SK-N-MC (cell line): ENCODE measurements around the gene CDC42EP3.

Experiments used
- DNase-seq: peaks from one replicate; pipeline ENCODE4 v3.0.0-alpha.2; 2011; ENCODE audit warnings: low read depth, low spot score
- H3K27ac ChIP-seq: fragments of 200-600 bp; sonication (generic); 2 replicates; pipeline ENCODE4 v1.5.1; 2016; ENCODE audit warnings: mixed run types
- H3K36me3 ChIP-seq: fragments of 200-600 bp; sonication (generic); 2 replicates; pipeline ENCODE4 v1.6.1; 2017; ENCODE audit warnings: antibody characterized with exemption, low read length, mixed read lengths; ENCODE audit not compliant: insufficient read depth
- H3K4me3 ChIP-seq: fragments of 200-600 bp; sonication (generic); 2 replicates; pipeline ENCODE4 v1.5.1; 2016
- H3K9ac ChIP-seq: fragments of 200-600 bp; sonication (generic); 2 replicates; pipeline ENCODE4 v1.8.0; 2017; ENCODE audit warnings: mixed run types, mixed read lengths; ENCODE audit not compliant: insufficient read length
- H3K9me3 ChIP-seq: fragments of 200-600 bp; sonication (generic); 2 replicates; pipeline ENCODE4 v1.6.1; 2017; ENCODE audit warnings: low read depth, mild to moderate bottlenecking, antibody characterized with exemption, low read length, moderate library complexity, mixed read lengths
- EZH2 ChIP-seq: fragments of 200-600 bp; sonication (generic); IDR thresholded peaks from one replicate; pipeline ENCODE4 v1.6.1; 2017; ENCODE audit warnings: antibody characterized with exemption
- FOXP2 ChIP-seq: optimal IDR thresholded peaks from 2 replicates; pipeline ENCODE3; 2011; ENCODE audit warnings: mild to moderate bottlenecking, moderate library complexity; ENCODE audit not compliant: insufficient read depth; ENCODE audit errors: extremely low read length, control extremely low read depth
- POLR2AphosphoS5 ChIP-seq: IDR thresholded peaks from 2 replicates; pipeline ENCODE4 v1.6.1; 2012; ENCODE audit warnings: mild to moderate bottlenecking, low read depth, low read length, borderline replicate concordance

Gene CDC42EP3

GRCh38 chr2:37688771-37689468 lies 17.5 kb upstream of the CDC42EP3 start:
- Histone ChIP-seq H3K9me3 (no peaks in the 10 kb centered on the region), H3K4me3 (no peak overlapping the region), H3K9ac (no peak overlapping the region), H3K27ac (no peak overlapping the region), H3K36me3 (no peaks in the 10 kb centered on the region)
- no peak for DNase-seq
- no peak for TF ChIP-seq POLR2AphosphoS5
- no peak for TF ChIP-seq FOXP2
- TF ChIP-seq EZH2, result no peak

- no peak overlapping the region for H3K27ac ChIP-seq
- no peak overlapping the region for H3K9ac ChIP-seq
- H3K9me3 ChIP-seq, result no peaks in the 10 kb centered on the region
- no peaks in the 10 kb centered on the region for H3K36me3 ChIP-seq
- no peak overlapping the region for H3K4me3 ChIP-seq
- DNase-seq, result no peak
- TF ChIP-seq FOXP2 (no peak), EZH2 (no peak), POLR2AphosphoS5 (no peak)
These were observed 15.5 kb upstream of the CDC42EP3 start for GRCh38 chr2:37686792-37687526.

GRCh38 chr2:37684809-37685208 lies 13.4 kb upstream of the CDC42EP3 start:
- Histone ChIP-seq H3K27ac (no peak overlapping the region), H3K4me3 (no peak overlapping the region), H3K36me3 (no peaks in the 10 kb centered on the region), H3K9me3 (no peaks in the 10 kb centered on the region), H3K9ac (no peak overlapping the region)
- TF ChIP-seq POLR2AphosphoS5 (no peak), FOXP2 (no peak), EZH2 (no peak)
- no peak for DNase-seq

DNA sequence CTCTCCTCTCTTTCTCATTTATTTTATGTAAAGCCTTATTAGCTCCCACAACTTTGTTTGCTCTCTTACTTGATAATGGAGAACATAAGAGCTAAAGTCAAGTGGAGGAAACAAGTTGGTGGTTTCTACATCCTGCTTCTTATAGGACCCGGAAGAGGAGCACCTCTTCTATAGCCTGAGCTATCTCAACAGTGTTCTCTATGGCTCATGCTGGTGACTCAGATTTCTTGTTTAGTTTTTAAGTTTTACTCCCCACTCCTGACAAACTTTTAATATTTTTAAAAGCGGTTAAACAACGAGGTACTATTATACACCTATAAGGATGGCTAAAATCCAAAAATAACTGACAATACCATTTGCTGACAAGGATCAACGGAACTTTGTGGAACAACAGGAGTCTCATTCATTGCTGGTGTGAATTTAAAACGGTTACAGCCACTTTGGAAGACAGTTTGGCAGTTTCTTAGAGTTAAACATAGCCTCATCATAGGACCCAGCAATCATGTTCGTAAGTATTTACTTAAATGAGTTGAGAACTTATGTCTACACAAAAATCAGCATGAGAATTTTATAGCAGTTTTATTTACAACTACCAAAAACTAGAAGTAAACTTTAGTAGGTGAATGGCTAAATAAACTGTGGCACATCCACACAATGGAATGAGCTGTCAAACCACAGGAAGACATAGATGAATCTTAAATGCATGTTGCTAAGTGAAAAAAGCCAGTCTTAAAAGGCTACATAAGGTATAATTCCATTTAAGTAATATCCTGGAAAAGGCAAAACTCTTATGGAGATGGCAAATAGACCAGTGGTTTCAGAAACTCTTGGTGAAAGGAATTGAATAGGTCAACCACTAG lies 12.7 kb upstream of the CDC42EP3 start:
- TF ChIP-seq EZH2 (no peak), POLR2AphosphoS5 (no peak)
- no peak overlapping the region for H3K9ac ChIP-seq
- DNase-seq, result no peak
- H3K27ac ChIP-seq, result no peak overlapping the region
- H3K36me3 ChIP-seq, result no peaks in the 10 kb centered on the region
- no peak overlapping the region for H3K4me3 ChIP-seq
- no peaks in the 10 kb centered on the region for H3K9me3 ChIP-seq

DNA sequence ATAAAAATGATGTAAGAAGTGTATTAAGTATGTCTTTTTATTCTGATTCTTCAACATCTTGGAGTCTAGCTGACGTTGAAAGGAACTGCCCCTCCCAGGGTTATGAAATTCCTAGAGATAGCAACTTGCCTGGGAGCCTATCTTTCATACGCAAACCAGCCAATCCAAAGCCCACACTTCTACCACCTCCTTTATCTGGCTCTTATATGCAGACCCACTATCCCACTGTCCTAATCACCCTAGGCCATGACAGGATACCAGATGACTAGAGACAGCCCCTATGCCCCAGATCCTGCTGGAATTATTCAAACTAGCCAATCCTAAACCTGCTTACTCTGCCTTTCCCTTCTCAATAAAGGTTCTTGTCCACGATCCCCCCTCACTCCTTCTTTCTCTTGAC lies 11.8 kb upstream of the CDC42EP3 start:
- Histone ChIP-seq H3K27ac (no peak overlapping the region), H3K9me3 (no peaks in the 10 kb centered on the region), H3K4me3 (no peak overlapping the region), H3K9ac (no peak overlapping the region), H3K36me3 (no peaks in the 10 kb centered on the region)
- no peak for DNase-seq
- TF ChIP-seq POLR2AphosphoS5, result no peak
- TF ChIP-seq EZH2, result no peak
- no peak for TF ChIP-seq FOXP2

DNA sequence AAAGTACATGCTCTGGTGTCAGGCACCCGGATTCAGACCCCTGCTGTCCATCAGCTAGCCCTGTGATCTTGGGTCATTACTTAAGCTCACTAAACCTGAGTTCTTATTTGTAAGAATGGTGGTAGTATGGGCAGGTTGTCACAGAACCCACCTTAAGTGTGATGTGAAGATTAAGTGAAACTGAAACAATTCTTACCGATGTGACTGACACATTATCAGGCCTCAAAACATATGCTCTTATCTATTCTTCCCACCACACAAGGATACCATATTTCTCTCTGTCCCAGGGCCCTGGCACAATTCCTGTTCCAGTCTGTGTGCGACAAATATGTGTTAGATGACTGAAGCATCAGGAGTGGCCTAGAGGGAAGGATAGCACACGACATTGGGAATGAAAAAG lies 11.0 kb upstream of the CDC42EP3 start:
- Histone ChIP-seq H3K9me3 (no peaks in the 10 kb centered on the region), H3K27ac (no peak overlapping the region), H3K9ac (no peak overlapping the region), H3K36me3 (no peaks in the 10 kb centered on the region), H3K4me3 (no peak overlapping the region)
- DNase-seq, result no peak
- TF ChIP-seq EZH2 (no peak), FOXP2 (no peak), POLR2AphosphoS5 (no peak)

DNA sequence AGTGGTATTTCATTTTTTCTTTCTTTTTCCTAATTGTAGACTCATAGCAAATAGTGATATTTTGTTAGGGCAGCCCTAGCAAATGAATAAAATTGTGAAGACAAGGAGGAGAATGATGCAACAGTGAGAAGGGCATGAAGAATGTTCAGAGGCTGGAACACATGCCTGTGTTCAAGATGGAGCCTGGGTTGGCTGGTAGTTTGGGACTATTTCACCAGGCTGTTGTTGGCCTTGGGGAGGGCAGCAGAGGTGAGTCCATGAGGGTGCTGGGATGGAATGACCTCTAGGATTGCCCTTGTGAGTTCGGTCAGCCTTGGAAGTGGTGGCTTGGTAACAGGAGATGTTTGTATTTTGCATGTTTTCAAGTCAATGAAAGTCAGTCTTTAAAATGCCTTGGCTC lies 10.1 kb upstream of the CDC42EP3 start:
- no peak for DNase-seq
- TF ChIP-seq POLR2AphosphoS5, result no peak
- no peak for TF ChIP-seq EZH2
- TF ChIP-seq FOXP2, result no peak
- no peaks in the 10 kb centered on the region for H3K36me3 ChIP-seq
- H3K9me3 ChIP-seq, result no peaks in the 10 kb centered on the region
- H3K9ac ChIP-seq, result no peak overlapping the region
- no peak overlapping the region for H3K27ac ChIP-seq
- H3K4me3 ChIP-seq, result no peak overlapping the region

DNA sequence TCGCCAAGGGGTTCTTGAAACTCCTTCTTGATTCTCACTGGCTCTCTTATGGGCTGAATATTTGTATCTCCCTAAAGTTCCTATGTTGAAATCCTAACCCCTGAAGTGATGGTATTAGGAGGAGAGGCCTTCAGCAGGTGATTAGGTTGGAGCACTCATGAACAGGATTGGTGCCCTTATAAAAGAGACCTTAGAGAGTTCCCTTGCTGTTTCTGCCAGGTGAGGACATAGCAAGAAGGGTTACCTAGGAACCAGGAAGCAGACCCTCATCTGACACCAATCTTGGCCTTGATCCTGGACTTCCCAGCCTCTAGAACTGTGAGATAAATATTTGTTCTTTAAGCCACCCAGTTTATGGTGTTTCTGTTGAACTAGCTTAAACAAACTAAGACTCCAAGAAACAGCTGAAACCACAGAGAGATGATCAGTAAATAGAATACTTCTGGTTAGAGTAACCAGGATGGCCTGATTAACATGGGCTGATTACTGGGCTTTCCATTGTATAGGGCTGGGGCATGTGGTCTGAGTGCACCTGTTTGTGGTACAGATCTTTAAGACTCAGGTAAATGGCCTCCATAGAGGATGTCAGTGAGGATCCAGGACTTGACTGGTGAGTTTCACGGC lies 7.7 kb upstream of the CDC42EP3 start:
- TF ChIP-seq FOXP2, result no peak
- TF ChIP-seq EZH2, result no peak
- no peak for TF ChIP-seq POLR2AphosphoS5
- Histone ChIP-seq H3K4me3 (no peak overlapping the region), H3K27ac (no peak overlapping the region), H3K9me3 (no peaks in the 10 kb centered on the region), H3K9ac (no peak overlapping the region), H3K36me3 (no peaks in the 10 kb centered on the region)
- DNase-seq, result no peak
